ENCODE results near the gene C9orf40.

GRCh38 chr9:74963056-74963455 is 10.3 kb upstream of the C9orf40 start:
- TF ChIP-seq, protein P1, sequence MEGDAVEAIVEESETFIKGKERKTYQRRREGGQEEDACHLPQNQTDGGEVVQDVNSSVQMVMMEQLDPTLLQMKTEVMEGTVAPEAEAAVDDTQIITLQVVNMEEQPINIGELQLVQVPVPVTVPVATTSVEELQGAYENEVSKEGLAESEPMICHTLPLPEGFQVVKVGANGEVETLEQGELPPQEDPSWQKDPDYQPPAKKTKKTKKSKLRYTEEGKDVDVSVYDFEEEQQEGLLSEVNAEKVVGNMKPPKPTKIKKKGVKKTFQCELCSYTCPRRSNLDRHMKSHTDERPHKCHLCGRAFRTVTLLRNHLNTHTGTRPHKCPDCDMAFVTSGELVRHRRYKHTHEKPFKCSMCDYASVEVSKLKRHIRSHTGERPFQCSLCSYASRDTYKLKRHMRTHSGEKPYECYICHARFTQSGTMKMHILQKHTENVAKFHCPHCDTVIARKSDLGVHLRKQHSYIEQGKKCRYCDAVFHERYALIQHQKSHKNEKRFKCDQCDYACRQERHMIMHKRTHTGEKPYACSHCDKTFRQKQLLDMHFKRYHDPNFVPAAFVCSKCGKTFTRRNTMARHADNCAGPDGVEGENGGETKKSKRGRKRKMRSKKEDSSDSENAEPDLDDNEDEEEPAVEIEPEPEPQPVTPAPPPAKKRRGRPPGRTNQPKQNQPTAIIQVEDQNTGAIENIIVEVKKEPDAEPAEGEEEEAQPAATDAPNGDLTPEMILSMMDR (IDR thresholded peaks at IDR 0.05): no peak
- no peak for TF ChIP-seq POLR2A (IDR thresholded peaks at IDR 0.05)
